Upper lobe of left lung (tissue), 6 donors: ENCODE results near the gene SYT14. TPM values are rescaled to one million over a fixed set of nuclear protein-coding genes. Genes with fewer than 3 reads are reported as not detected.
"Not testable (repeated sequence)": the region's sequence is repeated elsewhere in the genome, so short reads cannot be mapped to it uniquely, and the experiment has no call there.

ENCODE experiments used
- ATAC-seq, 2 donors: fragments of 200-7000 bp; cut with Tn5 transposase; one replicate each; pipeline ENCODE4 v1.9.1; 2022; ENCODE audit warnings: mild to moderate bottlenecking in 2 of 2, moderate library complexity in 2 of 2; ENCODE audit not compliant: low FRiP score in 2 of 2
- DNase-seq, 2 donors: peaks; one replicate each; pipeline ENCODE4 v3.0.0-alpha.2; 2019 to 2020
- H3K27ac ChIP-seq, 4 donors: fragments of 200-600 bp; sonication (generic); one replicate each; pipeline ENCODE4 v1.5.1; 2016 to 2019
- H3K27me3 ChIP-seq, 4 donors: fragments of 200-600 bp; sonication (generic); one replicate each; pipeline ENCODE4 v1.5.1; 2017 to 2019
- H3K36me3 ChIP-seq, 4 donors: fragments of 200-600 bp; sonication (generic); one replicate each; pipeline ENCODE4 v1.5.1; 2016 to 2019
- H3K4me1 ChIP-seq, 4 donors: fragments of 200-600 bp; sonication (generic); one replicate each; pipeline ENCODE4 v1.5.1; 2018 to 2019
- H3K4me3 ChIP-seq, 4 donors: fragments of 200-600 bp; sonication (generic); one replicate each; pipeline ENCODE4 v1.5.1; 2017 to 2019; ENCODE audit warnings: mild to moderate bottlenecking in 2 of 4, moderate library complexity in 1 of 4
- H3K9me3 ChIP-seq, 4 donors: fragments of 200-600 bp; sonication (generic); one replicate each; pipeline ENCODE4 v1.5.1; 2018 to 2019
- EP300 ChIP-seq, 4 donors: sonication (generic); formaldehyde crosslinking; IDR thresholded peaks; one replicate each; pipeline ENCODE4 v1.5.1; 2017; ENCODE audit warnings: antibody characterized with exemption in 4 of 4, control low read depth in 2 of 4
- POLR2A ChIP-seq, 4 donors: fragments of 450-650 bp; IDR thresholded peaks; one replicate each; pipeline ENCODE4 v1.5.1; 2016 to 2017; ENCODE audit warnings: antibody characterized with exemption in 4 of 4, mild to moderate bottlenecking in 2 of 4
- POLR2AphosphoS5 ChIP-seq, 2 donors: sonication (generic); formaldehyde crosslinking; IDR thresholded peaks; one replicate each; pipeline ENCODE4 v1.5.1; 2017; ENCODE audit warnings: antibody characterized with exemption in 2 of 2
- WGBS, 2 donors: methylation state at CpG; one replicate each; pipeline ENCODE4 v1.1.5; 2017 to 2018; 5-methylcytosine and 5-hydroxymethylcytosine counted together
- total RNA-seq, 6 donors: library from RNA; depleted of rRNA in 4 of 6; stranded (reverse); fragments of >200 nt in 4 of 6; gene quantifications; one replicate each; pipeline versions ENCODE4 v1.1.0 to v1.2.1, GENCODE V29; 2016 to 2021
- TF ChIP-seq, protein P1 (sequence below), 6 experiments: fragments of 450-650 bp in 4 of 6; fragments of 200-600 bp in 2 of 6; sonication (generic) in 2 of 6; IDR thresholded peaks; one replicate each; pipeline ENCODE4 v1.5.1; 2016 to 2019; ENCODE audit warnings: antibody characterized with exemption in 6 of 6
- donor health status: DM: no; HTN: no; CAD: no; lungs with moderate emphysema.
- donor health status: DM: no; HTN: yes; CAD: no; lungs with severe emphysema.

SYT14 gene
- total RNA-seq, 6 donors from 2014 or later: not detected

DNA sequence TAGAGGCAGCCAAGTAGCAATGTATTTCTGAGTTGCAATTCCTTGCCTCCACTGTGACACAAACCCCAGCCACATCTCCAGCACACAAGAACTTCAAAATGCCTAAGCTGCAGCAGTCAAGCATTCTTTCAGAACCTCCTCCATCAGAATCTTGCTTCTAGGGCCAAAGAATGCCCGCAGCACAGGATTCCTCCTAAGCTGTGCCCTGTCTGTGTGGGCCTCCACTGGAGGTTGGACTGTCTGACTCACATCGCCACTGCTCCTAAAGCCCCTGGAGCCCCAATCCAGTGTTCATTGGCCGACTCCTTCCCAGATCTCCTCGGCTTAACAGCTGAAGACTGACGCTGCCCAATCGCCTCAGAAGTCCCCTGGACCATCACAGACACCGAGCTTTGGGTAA lies 251.4 kb downstream of the SYT14 start:
- no peak overlapping the region for H3K27ac ChIP-seq
- no peaks in the 10 kb centered on the region for H3K36me3 ChIP-seq
- no peak overlapping the region for H3K4me3 ChIP-seq
- TF ChIP-seq EP300 (IDR thresholded peaks at IDR 0.05) (no peak), POLR2AphosphoS5 (IDR thresholded peaks at IDR 0.05) (no peak), POLR2A (IDR thresholded peaks at IDR 0.05) (no peak)
- TF ChIP-seq, protein P1, sequence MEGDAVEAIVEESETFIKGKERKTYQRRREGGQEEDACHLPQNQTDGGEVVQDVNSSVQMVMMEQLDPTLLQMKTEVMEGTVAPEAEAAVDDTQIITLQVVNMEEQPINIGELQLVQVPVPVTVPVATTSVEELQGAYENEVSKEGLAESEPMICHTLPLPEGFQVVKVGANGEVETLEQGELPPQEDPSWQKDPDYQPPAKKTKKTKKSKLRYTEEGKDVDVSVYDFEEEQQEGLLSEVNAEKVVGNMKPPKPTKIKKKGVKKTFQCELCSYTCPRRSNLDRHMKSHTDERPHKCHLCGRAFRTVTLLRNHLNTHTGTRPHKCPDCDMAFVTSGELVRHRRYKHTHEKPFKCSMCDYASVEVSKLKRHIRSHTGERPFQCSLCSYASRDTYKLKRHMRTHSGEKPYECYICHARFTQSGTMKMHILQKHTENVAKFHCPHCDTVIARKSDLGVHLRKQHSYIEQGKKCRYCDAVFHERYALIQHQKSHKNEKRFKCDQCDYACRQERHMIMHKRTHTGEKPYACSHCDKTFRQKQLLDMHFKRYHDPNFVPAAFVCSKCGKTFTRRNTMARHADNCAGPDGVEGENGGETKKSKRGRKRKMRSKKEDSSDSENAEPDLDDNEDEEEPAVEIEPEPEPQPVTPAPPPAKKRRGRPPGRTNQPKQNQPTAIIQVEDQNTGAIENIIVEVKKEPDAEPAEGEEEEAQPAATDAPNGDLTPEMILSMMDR (IDR thresholded peaks at IDR 0.05): no peak
- no peaks in the 10 kb centered on the region for H3K9me3 ChIP-seq
- H3K27me3 ChIP-seq: no peaks in the 10 kb centered on the region
- no peaks in the 10 kb centered on the region for H3K4me1 ChIP-seq
- DNase-seq: no peak
- WGBS, 2 donors: 89 to 90% methylated on average over 7 of the region's 7 CpGs
- no peak for ATAC-seq

DNA sequence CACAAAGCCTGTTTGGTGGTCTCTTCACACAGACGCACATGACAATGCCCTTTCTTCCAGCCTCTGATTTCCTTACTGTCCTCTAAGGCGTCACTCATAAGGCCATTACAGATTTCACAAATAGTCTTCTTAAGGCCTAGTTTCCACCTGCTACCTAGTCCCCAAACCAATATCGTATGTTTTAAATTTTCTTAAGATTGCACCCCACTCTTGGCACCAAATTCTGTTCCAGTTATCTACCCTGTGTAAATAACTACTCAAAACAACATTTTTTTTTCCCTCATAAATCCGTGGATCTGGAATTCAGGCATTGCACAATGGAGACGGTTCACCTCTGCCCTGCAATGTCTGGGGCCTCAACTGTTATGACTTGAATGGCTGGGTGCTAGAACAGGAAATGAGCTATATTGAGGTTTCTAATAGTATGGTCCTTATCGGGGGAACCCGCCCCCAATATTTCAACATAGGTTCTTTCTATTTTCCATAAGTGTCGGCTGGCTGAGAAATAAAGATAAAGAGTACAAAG lies 257.7 kb downstream of the SYT14 start:
- peaks cover 0 to 9% (median 7%) of the 10 kb centered on the region in 4 donors for H3K9me3 ChIP-seq
- WGBS, 2 donors: 85 to 91% methylated on average over 8 of the region's 8 CpGs
- H3K36me3 ChIP-seq: no peaks in the 10 kb centered on the region
- TF ChIP-seq POLR2AphosphoS5 (IDR thresholded peaks at IDR 0.05) (no peak), EP300 (IDR thresholded peaks at IDR 0.05) (no peak), POLR2A (IDR thresholded peaks at IDR 0.05) (no peak)
- TF ChIP-seq, protein P1 (IDR thresholded peaks at IDR 0.05): no peak
- DNase-seq (no peak), ATAC-seq (no peak)
- no peaks in the 10 kb centered on the region for H3K4me1 ChIP-seq
- H3K4me3 ChIP-seq: no peak overlapping the region
- H3K27me3 ChIP-seq: no peaks in the 10 kb centered on the region
- H3K27ac ChIP-seq: no peak overlapping the region

DNA sequence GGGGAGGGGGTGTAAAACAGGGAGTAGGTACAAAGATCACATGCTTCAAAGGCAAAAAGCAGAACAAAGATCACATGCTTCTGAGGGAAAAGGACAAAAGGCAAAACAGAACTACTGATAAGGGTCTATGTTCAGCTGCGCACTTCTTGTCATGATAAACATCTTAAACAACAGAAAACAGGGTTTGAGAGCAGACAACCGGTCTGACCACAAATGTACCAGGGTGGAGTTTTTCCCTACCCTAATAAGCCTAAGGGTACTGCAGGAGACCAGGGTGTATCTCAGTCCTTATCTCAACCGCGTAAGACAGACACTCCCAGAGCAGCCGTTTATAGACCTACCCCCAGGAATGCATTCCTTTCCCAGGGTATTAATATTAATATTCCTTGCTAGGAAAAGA lies 258.2 kb downstream of the SYT14 start:
- H3K27me3 ChIP-seq, H3K4me3 ChIP-seq, H3K9me3 ChIP-seq, H3K36me3 ChIP-seq, H3K4me1 ChIP-seq, H3K27ac ChIP-seq, DNase-seq, ATAC-seq: not testable (repeated sequence)
- 85 to 91% methylated on average over 5 of the region's 5 CpGs for WGBS, 2 donors

DNA sequence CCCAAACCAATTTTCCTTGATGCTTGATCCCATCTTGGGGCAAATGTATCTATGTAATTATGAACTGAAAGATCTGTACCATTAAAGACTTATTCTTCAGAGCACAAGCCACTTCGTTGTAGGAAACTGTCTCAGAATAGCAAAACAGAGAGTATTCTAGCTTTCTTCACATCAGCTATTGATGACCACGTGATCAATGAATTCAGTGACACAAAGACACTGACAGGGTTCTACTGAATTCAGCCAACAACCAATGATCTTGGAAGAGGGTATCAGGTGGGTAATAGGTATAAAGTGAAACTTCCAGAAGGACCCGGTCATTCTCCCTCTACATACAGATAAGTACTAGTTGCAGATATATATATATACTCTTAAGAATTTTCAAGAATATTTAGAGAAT lies 260.8 kb downstream of the SYT14 start:
- no peaks in the 10 kb centered on the region for H3K27me3 ChIP-seq
- 53 to 88% methylated on average over 3 of the region's 3 CpGs for WGBS, 2 donors
- no peak for TF ChIP-seq EP300 (IDR thresholded peaks at IDR 0.05)
- TF ChIP-seq POLR2AphosphoS5 (IDR thresholded peaks at IDR 0.05): no peak
- TF ChIP-seq, protein P1 (IDR thresholded peaks at IDR 0.05): no peak
- TF ChIP-seq POLR2A (IDR thresholded peaks at IDR 0.05): no peak
- H3K9me3 ChIP-seq: peaks cover 0 to 9% (median 7%) of the 10 kb centered on the region in 4 donors
- H3K4me3 ChIP-seq: no peak overlapping the region
- ATAC-seq (no peak), DNase-seq (no peak)
- H3K4me1 ChIP-seq: no peaks in the 10 kb centered on the region
- no peaks in the 10 kb centered on the region for H3K36me3 ChIP-seq
- no peak overlapping the region for H3K27ac ChIP-seq

DNA sequence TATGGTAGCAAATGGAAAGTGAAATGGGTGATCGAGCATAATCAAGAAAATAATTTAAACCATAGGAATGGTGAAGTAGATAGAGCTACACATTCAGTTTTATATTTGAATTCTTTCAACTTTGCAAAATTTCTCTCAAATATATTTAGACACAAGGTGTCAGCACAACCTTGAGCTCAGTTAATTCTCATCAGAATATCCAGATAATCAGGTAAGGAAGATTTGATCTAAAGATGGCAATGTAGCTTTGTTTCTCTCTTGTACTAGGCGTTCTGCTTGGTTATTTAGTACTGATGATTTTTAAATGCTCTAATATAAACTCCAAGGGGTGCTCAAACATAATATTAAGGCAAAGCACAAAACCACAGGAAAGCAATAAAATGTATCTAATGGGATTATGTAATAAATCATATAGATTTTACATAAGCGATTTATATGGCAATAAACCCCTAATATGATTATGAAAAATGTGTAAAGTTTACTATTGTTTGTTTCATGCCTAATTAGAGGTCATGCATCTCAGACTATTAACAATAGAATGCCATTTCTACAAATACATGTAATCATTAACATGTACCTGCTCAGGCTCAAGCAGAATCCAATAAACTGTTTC lies 262.2 kb downstream of the SYT14 start:
- Histone ChIP-seq H3K27me3 (no peaks in the 10 kb centered on the region), H3K4me1 (no peaks in the 10 kb centered on the region), H3K4me3 (no peak overlapping the region), H3K9me3 (peaks cover 0 to 9% (median 7%) of the 10 kb centered on the region in 4 donors), H3K27ac (no peak overlapping the region), H3K36me3 (no peaks in the 10 kb centered on the region)
- ATAC-seq (no peak), DNase-seq (no peak)
- WGBS, 2 donors: 59 to 73% methylated on average over 3 of the region's 3 CpGs
- TF ChIP-seq, protein P1 (IDR thresholded peaks at IDR 0.05): no peak
- TF ChIP-seq EP300 (IDR thresholded peaks at IDR 0.05): no peak
- no peak for TF ChIP-seq POLR2A (IDR thresholded peaks at IDR 0.05)
- no peak for TF ChIP-seq POLR2AphosphoS5 (IDR thresholded peaks at IDR 0.05)
